ENCODE measurements around the gene PCDHGA8.
"Not testable (repeated sequence)": the region's sequence is repeated elsewhere in the genome, so short reads cannot be mapped to it uniquely, and the experiment has no call there.

PCDHGA8 gene

DNA sequence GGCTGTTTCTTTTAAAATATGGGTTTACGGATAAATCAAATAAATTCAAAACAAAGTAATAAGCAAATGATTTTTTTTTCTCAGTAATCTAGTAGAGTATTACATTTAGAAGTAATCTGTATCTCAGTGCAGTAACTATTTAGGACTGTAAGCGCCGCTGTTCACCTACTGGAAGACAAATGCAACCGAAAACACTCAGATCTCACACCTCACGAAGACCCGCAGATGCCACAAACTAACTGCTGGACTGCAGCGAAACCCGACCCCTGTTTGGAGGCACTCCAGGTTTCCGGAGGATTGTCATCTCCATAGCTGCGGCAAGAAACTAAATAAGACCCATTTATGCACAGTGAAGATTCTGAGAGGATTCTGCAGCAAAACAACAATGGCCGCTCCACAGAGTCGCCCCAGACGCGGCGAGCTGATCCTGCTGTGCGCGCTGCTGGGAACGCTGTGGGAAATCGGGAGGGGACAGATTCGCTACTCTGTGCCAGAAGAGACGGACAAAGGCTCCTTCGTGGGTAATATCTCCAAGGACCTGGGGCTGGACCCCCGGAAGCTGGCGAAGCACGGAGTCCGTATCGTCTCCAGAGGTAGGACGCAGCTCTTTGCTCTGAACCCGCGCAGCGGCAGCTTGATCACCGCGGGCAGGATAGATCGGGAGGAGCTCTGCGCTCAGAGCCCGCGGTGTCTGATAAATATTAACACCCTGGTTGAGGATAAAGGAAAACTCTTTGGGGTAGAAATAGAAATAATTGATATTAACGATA lies at the start of gene PCDHGA8:
PCDHGA8 (plus strand) TSS at position 205 of the 770 bp plus-strand sequence; CDS start at position 386, 181 bp downstream.
- DNase-seq: no peak

DNA sequence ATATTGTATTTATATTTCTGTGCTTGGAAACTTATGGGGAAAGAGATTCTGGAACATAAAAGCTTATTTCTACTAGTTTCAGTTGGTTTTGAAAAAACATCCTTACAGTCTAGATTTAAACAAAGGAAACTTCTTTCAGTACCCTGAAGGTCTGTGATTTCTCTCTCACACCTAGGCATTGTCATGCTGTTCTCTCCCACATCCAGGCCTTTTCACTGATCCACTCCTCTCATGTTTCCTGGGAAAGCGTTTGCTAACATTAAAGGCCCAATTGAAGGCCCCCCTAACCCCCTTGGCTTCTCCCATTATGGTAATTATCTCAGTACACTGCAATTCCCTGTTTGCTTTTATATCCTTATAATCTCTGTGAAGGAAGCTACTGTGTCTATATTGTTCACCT lies 49.7 kb upstream of the PCDHGA8 start:
- no peak for DNase-seq

- DNase-seq: no peak
Observed at GRCh38 chr5:141343242-141343952, 49.0 kb upstream of the PCDHGA8 start, which contains the start of gene PCDHGA3. PCDHGA3 (plus strand) TSS chr5:141343829; CDS start chr5:141344034, 205 bp downstream.

DNA sequence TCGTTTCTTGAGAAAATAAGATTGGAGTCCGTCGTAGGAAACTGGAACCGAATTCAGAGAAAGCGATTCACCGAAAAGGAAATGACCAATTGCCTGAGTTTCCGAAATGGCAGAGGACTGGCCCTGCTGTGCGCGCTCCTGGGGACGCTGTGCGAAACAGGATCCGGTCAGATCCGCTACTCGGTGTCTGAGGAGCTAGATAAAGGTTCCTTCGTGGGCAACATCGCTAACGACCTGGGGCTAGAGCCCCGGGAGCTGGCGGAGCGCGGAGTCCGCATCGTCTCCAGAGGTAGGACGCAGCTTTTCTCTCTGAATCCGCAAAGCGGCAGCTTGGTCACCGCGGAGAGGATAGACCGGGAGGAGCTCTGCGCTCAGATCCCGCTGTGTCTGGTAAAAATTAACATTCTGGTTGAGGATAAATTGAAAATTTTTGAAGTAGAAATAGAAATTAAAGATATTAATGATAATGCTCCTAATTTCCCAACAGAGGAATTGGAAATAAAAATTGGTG lies 48.4 kb upstream of the PCDHGA8 start:
- DNase-seq: no peak

GRCh38 chr5:141345327-141345726 lies 47.1 kb upstream of the PCDHGA8 start:
- no peak for DNase-seq

DNA sequence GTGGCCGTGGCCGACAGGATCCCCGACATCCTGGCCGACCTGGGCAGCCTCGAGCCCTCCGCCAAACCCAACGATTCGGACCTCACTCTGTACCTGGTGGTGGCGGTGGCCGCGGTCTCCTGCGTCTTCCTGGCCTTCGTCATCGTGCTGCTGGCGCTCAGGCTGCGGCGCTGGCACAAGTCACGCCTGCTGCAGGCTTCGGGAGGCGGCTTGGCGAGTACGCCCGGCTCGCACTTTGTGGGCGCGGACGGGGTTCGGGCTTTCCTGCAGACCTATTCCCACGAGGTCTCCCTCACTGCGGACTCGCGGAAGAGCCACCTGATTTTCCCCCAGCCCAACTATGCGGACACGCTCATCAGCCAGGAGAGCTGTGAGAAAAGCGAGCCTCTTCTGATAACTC lies 46.4 kb upstream of the PCDHGA8 start:
- not testable (repeated sequence) for DNase-seq

DNA sequence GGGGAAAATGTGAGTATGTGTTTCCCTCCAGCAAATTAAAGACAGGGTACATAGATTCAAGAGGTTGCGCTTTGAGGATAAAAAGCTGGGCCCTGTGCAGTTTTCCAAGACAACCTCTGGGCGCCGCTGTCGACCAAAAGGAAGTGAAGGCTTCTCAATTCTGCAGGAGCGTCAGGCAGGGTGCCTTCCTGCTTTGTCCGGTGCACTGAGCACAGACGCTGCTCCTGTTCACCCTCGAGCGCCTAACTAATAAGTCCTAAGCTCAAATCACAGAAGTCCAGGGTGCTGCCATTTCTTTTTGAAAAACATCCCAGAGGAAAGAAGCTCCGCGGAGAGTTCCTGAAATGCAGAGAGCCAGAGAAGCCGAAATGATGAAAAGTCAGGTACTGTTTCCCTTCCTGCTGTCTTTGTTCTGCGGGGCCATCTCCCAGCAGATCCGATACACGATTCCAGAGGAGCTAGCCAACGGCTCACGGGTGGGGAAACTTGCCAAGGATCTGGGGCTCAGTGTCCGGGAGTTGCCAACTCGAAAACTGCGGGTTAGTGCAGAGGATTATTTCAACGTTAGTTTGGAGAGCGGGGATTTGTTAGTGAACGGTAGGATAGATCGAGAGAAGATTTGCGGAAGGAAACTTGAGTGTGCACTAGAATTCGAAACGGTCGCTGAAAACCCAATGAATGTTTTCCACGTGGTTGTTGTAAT lies 42.4 kb upstream of the PCDHGA8 start, which contains the start of gene PCDHGB1:
PCDHGB1 (plus strand) TSS at position 183 of the 703 bp plus-strand sequence; CDS start at position 345, 162 bp downstream.
- peak; percentile 45 for DNase-seq

DNA sequence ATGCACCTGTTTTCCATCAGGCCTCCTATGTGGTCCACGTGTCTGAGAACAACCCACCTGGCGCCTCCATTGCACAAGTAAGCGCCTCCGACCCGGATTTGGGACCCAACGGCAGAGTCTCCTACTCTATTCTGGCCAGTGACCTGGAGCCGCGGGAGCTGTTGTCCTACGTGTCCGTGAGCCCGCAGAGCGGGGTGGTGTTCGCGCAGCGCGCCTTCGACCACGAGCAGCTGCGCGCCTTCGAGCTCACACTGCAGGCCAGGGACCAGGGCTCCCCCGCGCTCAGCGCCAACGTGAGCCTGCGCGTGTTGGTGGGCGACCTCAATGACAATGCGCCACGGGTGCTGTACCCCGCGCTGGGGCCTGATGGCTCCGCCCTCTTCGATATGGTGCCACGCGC lies 40.8 kb upstream of the PCDHGA8 start:
- DNase-seq: no peak

DNA sequence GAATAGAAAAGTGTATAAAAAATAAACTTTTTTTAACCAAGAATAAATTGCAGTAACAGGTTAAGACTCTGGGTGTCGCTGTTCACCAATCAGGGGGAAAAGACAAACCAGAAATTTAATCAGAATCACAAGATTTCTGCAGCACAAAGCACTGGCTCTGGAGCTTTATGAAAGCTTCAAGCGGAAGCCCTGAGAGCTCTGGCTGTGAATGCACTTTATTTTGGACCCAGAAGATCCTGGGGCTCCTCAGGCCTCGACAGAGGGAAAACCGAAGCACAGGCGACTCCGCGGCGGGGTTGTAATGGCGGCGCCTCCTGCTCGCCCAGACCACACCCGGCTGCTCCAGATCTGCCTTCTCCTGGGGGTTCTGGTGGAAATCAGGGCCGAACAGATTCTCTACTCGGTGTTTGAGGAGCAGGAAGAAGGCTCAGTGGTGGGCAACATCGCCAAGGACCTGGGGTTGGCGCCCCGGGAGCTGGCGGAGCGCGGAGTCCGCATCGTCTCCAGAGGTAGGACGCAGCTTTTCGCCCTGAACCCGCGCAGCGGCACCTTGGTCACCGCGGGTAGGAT lies 37.4 kb upstream of the PCDHGA8 start, which contains the start of gene PCDHGA4:
PCDHGA4 (plus strand) TSS at position 122 of the 570 bp plus-strand sequence; CDS start at position 209, 87 bp downstream.
- no peak for DNase-seq

- DNase-seq: no peak
Observed at GRCh38 chr5:141355641-141356040, 36.8 kb upstream of the PCDHGA8 start.

GRCh38 chr5:141356133-141356532 lies 36.3 kb upstream of the PCDHGA8 start:
- no peak for DNase-seq

- DNase-seq: no peak
Observed at GRCh38 chr5:141356950-141357349, 35.5 kb upstream of the PCDHGA8 start.

DNA sequence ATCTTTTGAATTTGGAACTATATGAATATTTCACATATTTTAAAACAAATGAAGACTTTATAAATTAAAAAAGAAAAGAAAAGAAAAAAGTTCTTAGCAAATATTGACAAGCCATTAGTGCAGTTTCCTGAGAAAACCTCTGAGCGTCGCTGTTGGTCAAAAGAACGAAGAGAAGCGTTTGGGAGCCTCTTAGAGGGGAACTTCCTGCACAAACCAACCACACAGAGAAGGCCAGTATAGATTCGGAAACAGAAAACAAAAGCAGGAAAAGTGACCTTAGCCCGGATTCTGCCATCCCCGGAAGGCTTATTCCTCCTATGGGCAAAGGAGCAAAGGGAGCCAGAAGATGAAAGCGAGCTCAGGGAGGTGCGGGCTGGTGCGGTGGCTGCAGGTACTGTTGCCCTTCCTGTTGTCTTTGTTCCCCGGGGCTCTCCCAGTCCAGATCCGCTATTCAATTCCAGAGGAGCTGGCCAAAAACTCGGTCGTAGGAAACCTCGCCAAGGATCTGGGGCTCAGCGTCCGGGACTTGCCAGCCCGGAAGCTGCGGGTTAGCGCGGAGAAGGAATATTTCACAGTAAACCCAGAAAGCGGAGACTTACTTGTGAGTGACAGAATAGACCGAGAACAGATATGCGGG lies 32.5 kb upstream of the PCDHGA8 start, which contains the start of gene PCDHGB2:
PCDHGB2 (plus strand) TSS at position 205 of the 637 bp plus-strand sequence; CDS start at position 347, 142 bp downstream.
- DNase-seq: no peak

- DNase-seq: no peak
Observed at GRCh38 chr5:141360685-141361084, 31.7 kb upstream of the PCDHGA8 start.

DNA sequence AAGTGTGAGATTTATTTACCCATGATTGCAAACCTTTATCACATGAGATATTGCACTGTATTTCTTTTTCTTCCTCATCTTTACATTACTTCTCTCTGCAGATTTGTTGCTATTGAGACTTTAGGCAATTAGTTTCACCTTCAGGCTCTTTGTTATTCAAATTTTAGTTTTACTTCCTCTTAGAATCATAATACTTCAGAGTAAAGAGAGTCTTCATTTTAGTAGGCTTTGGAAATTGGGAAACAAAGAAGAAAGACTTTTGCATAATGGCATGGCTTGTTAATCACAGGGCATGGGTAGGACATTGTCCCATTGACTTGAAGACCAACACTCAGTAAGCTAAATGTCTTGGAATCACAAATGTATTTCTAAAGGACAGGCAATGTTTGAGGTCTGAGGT lies 29.7 kb upstream of the PCDHGA8 start:
- no peak for DNase-seq

- DNase-seq: no peak
Observed at GRCh38 chr5:141363952-141364660, 28.3 kb upstream of the PCDHGA8 start, which contains the start of gene PCDHGA5. PCDHGA5 (plus strand) TSS chr5:141364162; CDS start chr5:141364331, 169 bp downstream.

GRCh38 chr5:141366016-141366896 lies 26.2 kb upstream of the PCDHGA8 start:
- DNase-seq: no peak

GRCh38 chr5:141369994-141370848 lies 22.2 kb upstream of the PCDHGA8 start, which contains the start of gene PCDHGB3:
PCDHGB3 (plus strand) TSS chr5:141370242; CDS start chr5:141370395, 153 bp downstream.
- no peak for DNase-seq
